HG03280 (cell line): ENCODE results near the gene SOX1.

Experiments used
- ATAC-seq: cut with Tn5 transposase; IDR thresholded peaks from one replicate; pipeline ENCODE4 v1.9.1; 2021; ENCODE audit warnings: mild to moderate bottlenecking, moderate library complexity; ENCODE audit not compliant: unreplicated experiment

Gene SOX1

GRCh38 chr13:112058519-112058873 lies 8.5 kb upstream of the SOX1 start:
- ATAC-seq, result no peak

GRCh38 chr13:112058941-112059340 lies 8.0 kb upstream of the SOX1 start:
- ATAC-seq, result no peak

GRCh38 chr13:112059457-112060281 lies 7.3 kb upstream of the SOX1 start:
- ATAC-seq, result no peak

GRCh38 chr13:112060282-112060830 lies 6.6 kb upstream of the SOX1 start:
- ATAC-seq, result no peak

- no peak for ATAC-seq
Observed at GRCh38 chr13:112060899-112061366, 6.0 kb upstream of the SOX1 start.

GRCh38 chr13:112061367-112062061 lies 5.4 kb upstream of the SOX1 start:
- no peak for ATAC-seq

GRCh38 chr13:112062072-112062567 lies 4.8 kb upstream of the SOX1 start:
- ATAC-seq, result no peak

GRCh38 chr13:112062571-112063570 lies 4.1 kb upstream of the SOX1 start:
- ATAC-seq, result no peak

GRCh38 chr13:112063807-112064206 lies 3.1 kb upstream of the SOX1 start:
- ATAC-seq, result no peak

GRCh38 chr13:112064222-112064621 lies 2.7 kb upstream of the SOX1 start:
- ATAC-seq, result no peak

- no peak for ATAC-seq
Observed at GRCh38 chr13:112065521-112065866, 1.5 kb upstream of the SOX1 start.

GRCh38 chr13:112065867-112066623 lies 904 bp upstream of the SOX1 start:
- ATAC-seq, result no peak

- ATAC-seq, result no peak
Observed at GRCh38 chr13:112066624-112067004, 335 bp upstream of the SOX1 start.

- ATAC-seq, result no peak
Observed at GRCh38 chr13:112067871-112068539, 1.1 kb downstream of the SOX1 start.

- no peak for ATAC-seq
Observed at GRCh38 chr13:112068540-112069060, 1.7 kb downstream of the SOX1 start.

GRCh38 chr13:112069061-112069844 lies 2.3 kb downstream of the SOX1 start:
- no peak for ATAC-seq

GRCh38 chr13:112069845-112070251 lies 2.9 kb downstream of the SOX1 start:
- ATAC-seq, result no peak

GRCh38 chr13:112071102-112071722 lies 4.3 kb downstream of the SOX1 start:
- ATAC-seq, result no peak
